Muscle of leg (tissue), 11 donors: ENCODE data around the gene GARIN5B. TPM values are rescaled to one million over a fixed set of nuclear protein-coding genes. Genes with fewer than 3 reads are reported as not detected.

Experiments used
- DNase-seq: peaks from one replicate; pipeline ENCODE4 v3.0.0; 2013
- H3K27ac ChIP-seq: one replicate; pipeline ENCODE4 v1.5.1; 2013; ENCODE audit warnings: mild to moderate bottlenecking, low read length, control low read depth
- H3K27me3 ChIP-seq: one replicate; pipeline ENCODE4 v1.6.1; 2013; ENCODE audit warnings: low read length; ENCODE audit not compliant: control insufficient read depth, insufficient read depth
- H3K36me3 ChIP-seq: one replicate; pipeline ENCODE4 v1.6.1; 2013; ENCODE audit warnings: low read length; ENCODE audit not compliant: control insufficient read depth, insufficient read depth
- H3K4me1 ChIP-seq: one replicate; pipeline ENCODE4 v1.6.1; 2013; ENCODE audit warnings: low read length; ENCODE audit not compliant: control insufficient read depth, insufficient read depth
- H3K4me3 ChIP-seq: one replicate; pipeline ENCODE4 v1.5.1; 2013; ENCODE audit warnings: low read length, control low read depth
- H3K9me3 ChIP-seq: replicated peaks from 2 replicates; pipeline ENCODE4 v1.6.1; 2013; ENCODE audit warnings: low read depth, low read length; ENCODE audit not compliant: control insufficient read depth
- WGBS: methylation state at CpG from one replicate; pipeline ENCODE4 v1.1.5; 2013; ENCODE audit warnings: missing lambda C conversion rate; ENCODE audit not compliant: insufficient coverage; 5-methylcytosine and 5-hydroxymethylcytosine counted together
- polyA plus RNA-seq, 8 donors: library from polyadenylated mRNA; unstranded; fragments of 120-200 nt; gene quantifications; one replicate each; pipeline versions ENCODE4 v1.2.1 to v1.2.3, GENCODE V29; 2013; ENCODE audit warnings: inconsistent platforms in 1 of 8, low replicate concordance in 1 of 8; ENCODE audit not compliant: insufficient read length in 8 of 8, insufficient read depth in 1 of 8
- total RNA-seq: library from RNA; stranded (reverse); fragments of 120-200 nt; gene quantifications from one replicate; pipeline ENCODE4 v1.2.4, GENCODE V29; 2013

Gene GARIN5B
- total and polyA plus RNA-seq, 9 donors, result not detected

DNA sequence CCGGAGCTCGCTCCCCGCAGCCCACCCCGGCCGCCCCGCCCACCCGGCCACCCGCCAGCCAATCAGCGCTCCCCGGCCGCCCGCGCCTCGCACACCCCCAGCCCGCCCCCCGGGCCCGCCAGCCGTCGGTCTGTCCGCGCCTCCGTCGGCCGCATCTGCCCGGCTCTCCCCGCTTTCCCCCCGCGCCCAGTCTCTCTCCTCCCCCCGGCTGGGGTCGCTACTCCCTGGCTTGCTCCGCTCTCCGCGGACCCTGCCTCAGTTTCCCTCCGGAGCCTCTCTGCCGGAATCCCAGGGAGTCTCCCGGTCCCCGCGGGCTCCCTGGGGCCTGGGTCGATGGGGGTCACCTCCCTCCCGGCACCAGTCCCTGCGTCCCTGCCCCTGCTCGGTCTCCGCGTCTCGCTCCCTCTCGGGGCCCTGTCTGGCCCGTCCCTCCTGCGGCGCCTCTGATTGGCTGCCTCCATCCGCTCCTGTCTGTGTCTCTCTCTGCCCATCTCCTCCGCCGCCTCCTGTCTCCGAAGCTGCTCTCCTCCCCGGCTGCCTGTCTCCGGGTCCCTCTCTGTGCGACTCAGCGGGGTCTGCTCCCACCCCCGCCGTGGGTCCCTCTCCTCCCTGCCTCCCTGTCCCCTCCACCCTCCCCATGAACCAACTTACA is 6.7 kb upstream of the GARIN5B start:
- Histone ChIP-seq H3K27ac (no peak overlapping the region), H3K36me3 (no peaks in the 10 kb centered on the region), H3K27me3 (peaks cover 69% of the 10 kb centered on the region), H3K9me3 (no peaks in the 10 kb centered on the region), H3K4me3 (peak overlapping the region; percentile 31), H3K4me1 (peaks cover 38% of the 10 kb centered on the region)
- WGBS, result under 1% methylated on average over 51 of the region's 59 CpGs
- peak; percentile 56 for DNase-seq

DNA sequence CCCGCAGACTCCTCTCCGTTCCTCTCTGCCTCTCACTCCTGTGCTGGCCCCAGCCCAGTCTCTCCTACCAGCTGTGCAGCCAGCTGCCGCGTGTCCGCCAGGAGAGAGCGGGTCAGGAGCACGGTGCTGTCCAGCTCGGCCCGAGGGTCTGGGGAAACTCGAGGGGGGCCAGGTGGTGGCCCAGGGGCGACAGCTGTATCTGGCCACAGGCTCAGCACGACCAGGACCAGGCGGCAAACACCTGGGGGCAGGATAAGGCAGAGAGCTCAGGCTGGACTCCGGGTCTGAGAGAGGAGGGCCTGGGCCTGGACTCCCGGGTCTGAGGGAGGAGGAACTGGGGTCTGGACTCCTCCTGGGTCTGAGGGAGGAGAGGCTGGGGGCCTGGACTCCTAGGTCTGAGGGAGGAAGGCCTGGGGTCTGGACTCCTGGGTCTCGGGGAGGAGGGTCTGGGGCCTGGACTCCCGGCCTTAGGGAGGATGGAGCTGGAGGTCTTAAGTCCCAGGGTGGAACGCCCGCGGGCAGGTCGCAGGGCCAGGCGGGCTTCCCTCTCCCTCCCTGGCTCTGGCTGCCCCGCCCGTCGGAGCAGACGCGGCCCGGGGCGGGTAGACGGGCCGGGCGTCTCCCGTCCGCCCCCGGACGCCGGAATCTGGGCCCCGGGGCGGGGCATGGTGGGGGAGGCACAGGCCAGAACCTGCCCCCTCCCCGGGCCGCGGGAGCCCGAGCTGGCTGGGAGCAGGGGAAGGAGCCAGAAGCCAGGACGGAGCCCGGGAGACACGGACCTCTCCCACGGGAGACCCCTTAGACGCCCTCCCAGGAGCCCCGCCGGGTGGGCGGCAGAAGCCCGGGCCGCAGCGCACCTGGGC is 5.9 kb upstream of the GARIN5B start:
- peak; percentile 63 for DNase-seq
- H3K27me3 ChIP-seq, result peaks cover 64% of the 10 kb centered on the region
- H3K4me1 ChIP-seq, result peaks cover 30% of the 10 kb centered on the region
- 5% methylated on average over 38 of the region's 54 CpGs for WGBS
- no peaks in the 10 kb centered on the region for H3K36me3 ChIP-seq
- H3K9me3 ChIP-seq, result no peaks in the 10 kb centered on the region
- no peak overlapping the region for H3K4me3 ChIP-seq
- H3K27ac ChIP-seq, result no peak overlapping the region

DNA sequence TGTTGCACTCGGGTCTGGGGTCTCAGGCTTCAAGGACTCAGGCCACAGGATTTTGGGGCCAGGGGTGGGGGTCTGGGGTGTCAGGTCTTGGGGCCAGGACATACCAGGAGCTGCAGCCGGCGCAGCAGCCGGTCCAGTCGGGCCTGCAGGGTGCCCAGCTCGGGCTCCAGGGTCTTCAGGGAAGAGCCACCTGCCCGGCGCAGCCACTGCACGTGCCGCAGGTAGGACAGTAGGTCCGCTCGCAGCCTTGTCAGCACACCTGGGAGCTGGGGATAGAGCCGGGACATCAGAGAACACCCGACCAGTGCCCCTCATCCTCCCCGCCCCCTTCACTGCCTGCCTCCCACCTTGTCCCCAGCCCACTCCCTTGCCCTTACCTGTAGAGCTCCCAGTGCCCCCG is 5.0 kb upstream of the GARIN5B start:
- Histone ChIP-seq H3K27ac (no peak overlapping the region), H3K36me3 (no peaks in the 10 kb centered on the region), H3K4me1 (peaks cover 26% of the 10 kb centered on the region), H3K27me3 (peaks cover 59% of the 10 kb centered on the region), H3K9me3 (no peaks in the 10 kb centered on the region), H3K4me3 (no peak overlapping the region)
- WGBS, result 78% methylated on average over 16 of the region's 16 CpGs
- no peak for DNase-seq

DNA sequence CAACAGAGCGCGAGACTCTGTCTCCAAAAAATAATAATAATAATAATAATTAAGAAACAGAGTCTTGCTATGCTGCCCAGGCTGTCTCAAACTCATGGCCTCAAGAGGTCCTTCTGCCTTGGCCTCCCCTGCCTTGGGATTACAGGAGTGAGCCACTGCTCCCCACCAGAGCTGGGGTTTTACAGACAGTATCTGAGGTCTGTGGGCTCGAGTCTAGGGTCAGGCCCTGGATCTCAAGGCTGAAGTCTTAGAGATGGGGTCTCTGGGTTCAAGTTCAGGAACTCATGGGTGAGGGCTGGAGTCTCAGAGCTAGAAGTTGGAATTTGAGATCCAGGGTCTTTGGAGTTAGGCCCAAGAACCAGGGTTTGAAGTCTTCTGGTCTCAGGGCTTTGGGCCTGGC is 3.7 kb upstream of the GARIN5B start:
- WGBS, result no CpG with 5 or more reads among the region's 3 CpGs
- Histone ChIP-seq H3K27ac (no peak overlapping the region), H3K4me1 (peaks cover 22% of the 10 kb centered on the region), H3K27me3 (peaks cover 45% of the 10 kb centered on the region), H3K4me3 (no peak overlapping the region), H3K9me3 (no peaks in the 10 kb centered on the region), H3K36me3 (no peaks in the 10 kb centered on the region)
- DNase-seq, result no peak

DNA sequence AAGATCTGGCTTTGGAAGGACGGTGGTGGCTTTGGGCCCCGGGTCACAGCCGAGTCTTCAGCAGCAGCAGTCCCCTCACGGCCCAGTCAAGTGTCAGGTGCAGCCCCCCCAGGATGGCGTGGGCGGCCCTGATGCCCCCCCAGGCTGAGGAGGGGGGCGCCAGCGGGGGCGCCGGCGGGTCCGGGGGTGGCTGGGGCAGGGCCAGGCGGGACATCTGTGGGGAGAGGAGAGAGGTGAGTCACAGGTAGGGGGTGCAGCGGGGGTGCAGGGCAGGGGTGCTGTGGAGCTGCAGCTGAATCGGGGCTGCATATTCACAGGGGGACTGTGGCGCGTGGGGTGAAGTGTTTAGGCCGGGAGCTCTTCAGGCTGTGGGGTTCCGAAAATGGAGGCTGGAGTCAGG is 2.9 kb upstream of the GARIN5B start:
- Histone ChIP-seq H3K4me1 (peaks cover 22% of the 10 kb centered on the region), H3K9me3 (no peaks in the 10 kb centered on the region), H3K27me3 (peaks cover 37% of the 10 kb centered on the region), H3K27ac (no peak overlapping the region), H3K36me3 (no peaks in the 10 kb centered on the region), H3K4me3 (no peak overlapping the region)
- WGBS, result 62% methylated on average over 19 of the region's 19 CpGs
- no peak for DNase-seq

DNA sequence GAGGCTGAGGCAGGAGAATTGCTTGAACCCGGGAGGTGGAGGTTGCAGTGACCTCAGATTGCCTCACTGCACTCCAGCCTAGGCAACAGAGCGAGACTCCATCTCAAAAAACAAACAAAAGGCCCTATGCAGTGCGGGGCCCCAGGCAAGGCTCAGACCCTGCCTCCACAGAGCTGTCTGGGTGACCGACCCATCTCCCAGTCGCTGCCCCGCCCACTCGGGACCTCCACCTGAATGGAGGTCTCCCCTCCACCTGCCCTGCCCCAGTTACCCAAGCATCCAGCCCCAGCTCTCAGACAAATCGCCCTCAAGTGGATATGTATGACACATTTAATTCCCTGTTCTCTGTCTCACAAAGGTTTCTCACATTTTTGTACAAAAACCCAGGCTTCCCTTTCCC is 2.2 kb upstream of the GARIN5B start:
- 79% methylated on average over 7 of the region's 8 CpGs for WGBS
- Histone ChIP-seq H3K36me3 (no peaks in the 10 kb centered on the region), H3K4me3 (no peak overlapping the region), H3K27ac (no peak overlapping the region), H3K9me3 (no peaks in the 10 kb centered on the region), H3K4me1 (peaks cover 18% of the 10 kb centered on the region), H3K27me3 (peaks cover 31% of the 10 kb centered on the region)
- no peak for DNase-seq

DNA sequence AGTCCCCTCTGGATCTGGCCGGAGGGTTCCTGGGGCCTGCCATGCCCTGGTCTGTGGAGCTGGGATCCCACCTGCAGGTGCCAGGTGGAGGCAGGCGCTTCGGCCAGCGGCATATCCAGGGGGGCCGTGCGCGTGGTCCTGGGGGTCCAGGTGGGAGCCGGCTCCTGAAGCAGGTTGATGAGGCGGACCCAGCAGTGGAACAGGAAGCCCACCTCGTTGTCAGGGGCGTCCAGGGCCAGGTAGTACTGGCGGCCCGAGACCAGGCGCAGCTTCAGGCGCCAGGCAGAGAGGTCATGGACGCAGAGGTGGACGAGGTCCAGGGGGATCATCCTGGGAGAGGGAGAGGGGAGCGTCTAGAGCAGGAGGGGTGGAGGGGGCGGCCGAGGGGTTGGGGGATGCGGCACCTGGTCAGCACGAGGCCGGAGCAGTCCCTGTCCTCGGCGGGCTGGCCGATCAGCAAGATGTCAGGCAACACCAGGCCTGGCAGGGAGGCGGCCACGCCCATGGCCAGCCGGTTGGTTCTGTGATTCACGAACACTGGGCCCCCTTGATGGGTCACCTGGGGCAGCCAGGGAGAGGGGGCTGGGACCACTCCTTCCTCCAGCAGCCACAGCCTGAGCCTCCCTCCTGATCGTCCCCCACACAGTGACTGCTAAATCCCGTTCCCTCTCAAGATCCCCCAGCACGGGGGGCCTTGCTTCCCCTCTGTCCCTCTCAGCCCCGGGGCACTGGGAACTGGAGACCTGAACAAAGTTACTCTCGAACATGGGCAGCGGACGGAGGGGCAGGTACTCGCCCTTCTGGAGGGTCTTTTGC is 678 bp downstream of the GARIN5B start:
- WGBS, result 66% methylated on average over 28 of the region's 38 CpGs
- Histone ChIP-seq H3K9me3 (no peaks in the 10 kb centered on the region), H3K4me3 (no peak overlapping the region), H3K36me3 (no peaks in the 10 kb centered on the region), H3K27me3 (peaks cover 14% of the 10 kb centered on the region), H3K4me1 (no peaks in the 10 kb centered on the region), H3K27ac (no peak overlapping the region)
- no peak for DNase-seq

DNA sequence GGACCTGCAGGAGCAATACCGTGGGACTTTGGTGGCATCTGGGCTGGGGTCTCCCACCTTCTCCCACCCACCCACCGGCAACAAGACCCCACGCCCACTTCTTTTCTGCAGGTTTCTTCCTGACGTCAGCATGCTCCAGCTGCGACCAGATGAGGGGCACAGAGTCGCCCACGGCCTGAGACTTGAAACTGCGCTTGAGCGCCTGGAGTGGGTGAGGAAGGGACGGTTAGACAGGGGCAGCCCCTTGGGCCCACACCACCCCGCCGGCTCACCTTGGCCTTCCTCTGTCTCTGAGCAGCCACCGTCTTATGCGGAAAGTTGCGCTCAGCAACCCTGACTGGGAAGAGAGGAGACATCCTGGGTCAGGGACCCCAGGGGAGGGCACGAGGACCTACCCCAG is 2.2 kb downstream of the GARIN5B start:
- H3K27ac ChIP-seq, result no peak overlapping the region
- no peak overlapping the region for H3K4me3 ChIP-seq
- H3K36me3 ChIP-seq, result no peaks in the 10 kb centered on the region
- no peaks in the 10 kb centered on the region for H3K4me1 ChIP-seq
- peaks cover 24% of the 10 kb centered on the region for H3K27me3 ChIP-seq
- H3K9me3 ChIP-seq, result no peaks in the 10 kb centered on the region
- DNase-seq, result no peak
- WGBS, result 82% methylated on average over 13 of the region's 16 CpGs

DNA sequence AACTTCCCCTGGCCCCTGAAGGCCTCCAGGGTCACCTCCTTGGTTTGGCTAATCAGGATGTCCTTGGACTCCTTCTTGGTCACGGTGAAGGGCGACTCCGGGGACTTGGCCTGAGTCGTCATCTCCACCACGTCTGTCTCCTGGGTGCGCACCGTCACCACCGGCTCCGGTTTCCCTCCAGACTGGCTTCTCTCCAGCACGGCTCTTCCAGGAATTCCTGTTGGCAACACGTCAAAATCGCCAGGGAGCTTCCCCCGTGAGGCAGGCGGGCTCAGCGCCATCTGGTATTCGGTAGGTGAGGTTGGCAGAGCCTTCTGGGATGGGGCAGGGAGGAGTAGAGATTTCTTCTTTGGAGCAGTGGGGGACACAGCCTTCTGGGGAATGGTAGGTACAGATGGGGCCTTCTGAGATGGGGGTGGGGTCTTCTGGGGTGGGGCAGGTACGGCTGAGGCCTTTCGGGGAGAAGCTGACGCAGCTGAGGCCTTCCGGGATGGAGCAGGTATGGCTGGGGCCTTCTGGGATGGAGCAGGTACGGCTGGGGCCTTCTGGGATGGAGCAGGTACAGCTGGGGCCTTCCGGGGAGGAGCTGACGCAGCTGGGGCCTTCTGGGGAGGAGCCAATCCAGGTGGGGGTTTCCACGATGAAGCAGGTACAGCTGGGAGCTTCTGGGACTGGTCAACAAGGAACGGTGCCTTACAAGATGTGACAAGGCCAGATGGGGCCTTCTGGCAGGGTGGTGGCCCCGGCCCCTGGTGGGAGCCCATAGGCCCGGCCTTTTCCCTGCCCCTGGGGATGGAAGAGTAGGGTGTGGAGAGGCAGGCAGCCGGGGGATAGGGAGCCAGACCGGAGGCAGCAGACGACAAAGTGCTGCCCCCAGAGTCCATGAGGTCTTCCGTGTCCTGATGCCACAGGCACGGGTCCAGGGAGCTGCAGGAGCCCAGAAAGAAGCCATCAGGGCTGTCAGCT is 3.8 kb downstream of the GARIN5B start:
- Histone ChIP-seq H3K4me1 (peaks cover 4% of the 10 kb centered on the region), H3K9me3 (no peaks in the 10 kb centered on the region), H3K27ac (no peak overlapping the region), H3K4me3 (no peak overlapping the region), H3K27me3 (peaks cover 41% of the 10 kb centered on the region), H3K36me3 (no peaks in the 10 kb centered on the region)
- DNase-seq, result no peak
- 68% methylated on average over 26 of the region's 32 CpGs for WGBS
